IPS-18a (cell line): ENCODE data around the gene SMIM3.
A peak's percentile ranks its signal among the peaks of the same experiment; 100 is the strongest.
"Not testable (repeated sequence)": the region's sequence is repeated elsewhere in the genome, so short reads cannot be mapped to it uniquely, and the experiment has no call there.

ENCODE experiments used
- H3K27ac ChIP-seq: one replicate; pipeline ENCODE4 v1.5.1; 2013; ENCODE audit warnings: low read length
- H3K27me3 ChIP-seq: one replicate; pipeline ENCODE4 v1.6.1; 2013; ENCODE audit warnings: mild to moderate bottlenecking, low read length; ENCODE audit not compliant: control insufficient read depth, insufficient read depth
- H3K36me3 ChIP-seq: one replicate; pipeline ENCODE4 v1.6.1; 2013; ENCODE audit warnings: low read depth, low read length; ENCODE audit not compliant: control insufficient read depth
- H3K4me1 ChIP-seq: one replicate; pipeline ENCODE4 v1.6.1; 2013; ENCODE audit warnings: low read depth, low read length; ENCODE audit not compliant: control insufficient read depth
- H3K4me3 ChIP-seq: one replicate; pipeline ENCODE4 v1.5.1; 2013; ENCODE audit warnings: low read length
- H3K9ac ChIP-seq: one replicate; pipeline ENCODE4 v1.6.1; 2013; ENCODE audit warnings: mild to moderate bottlenecking, low read length, moderate library complexity
- H3K9me3 ChIP-seq: one replicate; pipeline ENCODE4 v1.6.1; 2013; ENCODE audit warnings: low read depth, low read length; ENCODE audit not compliant: control insufficient read depth

Gene SMIM3

DNA sequence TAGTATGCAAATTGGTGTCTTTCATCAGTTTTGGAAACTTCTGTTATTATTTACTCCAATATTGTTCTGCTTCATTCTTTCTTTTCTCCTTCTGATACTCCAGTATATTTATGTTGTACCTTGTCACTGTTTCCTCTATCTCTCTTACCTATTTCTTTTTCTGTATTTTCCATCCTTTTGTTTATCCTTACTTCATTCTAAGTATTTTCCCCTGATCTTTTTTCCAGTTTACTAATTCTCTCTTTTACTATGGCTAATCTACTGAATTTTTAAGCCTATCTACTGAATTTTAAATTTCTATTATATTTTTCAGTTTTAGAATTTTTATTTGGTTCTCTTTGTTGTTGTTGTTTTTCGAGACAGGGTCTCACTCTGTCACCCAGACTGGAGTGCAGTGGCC, 7.4 kb downstream of the SMIM3 start:
- Histone ChIP-seq H3K4me3 (no peak overlapping the region), H3K27me3 (no peaks in the 10 kb centered on the region), H3K36me3 (no peaks in the 10 kb centered on the region), H3K4me1 (peaks cover 8% of the 10 kb centered on the region), H3K9me3 (no peaks in the 10 kb centered on the region), H3K9ac (no peak overlapping the region), H3K27ac (no peak overlapping the region)

- Histone ChIP-seq H3K27ac (no peak overlapping the region), H3K9me3 (no peaks in the 10 kb centered on the region), H3K4me1 (peaks cover 8% of the 10 kb centered on the region), H3K9ac (no peak overlapping the region), H3K27me3 (no peaks in the 10 kb centered on the region), H3K4me3 (no peak overlapping the region), H3K36me3 (no peaks in the 10 kb centered on the region)
These were observed 8.3 kb downstream of the SMIM3 start for GRCh38 chr5:150786876-150787275.

- H3K4me1 ChIP-seq = peaks cover 8% of the 10 kb centered on the region
- no peaks in the 10 kb centered on the region for H3K27me3 ChIP-seq
- no peak overlapping the region for H3K27ac ChIP-seq
- H3K4me3 ChIP-seq = no peak overlapping the region
- H3K36me3 ChIP-seq = no peaks in the 10 kb centered on the region
- no peak overlapping the region for H3K9ac ChIP-seq
- no peaks in the 10 kb centered on the region for H3K9me3 ChIP-seq
These were observed 9.1 kb downstream of the SMIM3 start for GRCh38 chr5:150787656-150788055.

- H3K4me1 ChIP-seq = peaks cover 4% of the 10 kb centered on the region
- H3K9me3 ChIP-seq = no peaks in the 10 kb centered on the region
- no peak overlapping the region for H3K4me3 ChIP-seq
- no peak overlapping the region for H3K9ac ChIP-seq
- no peaks in the 10 kb centered on the region for H3K27me3 ChIP-seq
- H3K27ac ChIP-seq = no peak overlapping the region
- no peaks in the 10 kb centered on the region for H3K36me3 ChIP-seq
These were observed 10.4 kb downstream of the SMIM3 start for GRCh38 chr5:150788977-150789376.

DNA sequence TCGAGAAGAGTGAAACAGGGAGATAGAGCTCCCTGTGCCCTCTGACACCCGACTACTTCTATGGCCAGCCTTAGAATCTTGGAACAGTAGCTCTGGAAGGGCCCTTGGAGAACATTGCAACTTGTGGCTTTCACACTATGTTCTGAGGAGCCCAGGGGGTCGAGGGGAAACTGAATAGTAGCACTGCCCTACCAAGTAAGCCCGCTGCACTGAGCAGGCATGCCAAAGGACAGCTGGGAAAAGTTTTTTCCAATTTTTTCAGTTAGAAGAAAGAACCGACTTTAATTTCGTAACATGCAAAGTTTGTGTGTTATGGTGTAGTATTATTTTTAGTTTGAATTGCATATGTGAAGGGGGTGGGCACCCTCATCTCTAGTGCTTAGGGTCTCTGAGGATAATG, 10.9 kb downstream of the SMIM3 start:
- no peak overlapping the region for H3K4me3 ChIP-seq
- peaks cover 4% of the 10 kb centered on the region for H3K4me1 ChIP-seq
- H3K27me3 ChIP-seq = no peaks in the 10 kb centered on the region
- no peak overlapping the region for H3K9ac ChIP-seq
- no peaks in the 10 kb centered on the region for H3K36me3 ChIP-seq
- no peaks in the 10 kb centered on the region for H3K9me3 ChIP-seq
- H3K27ac ChIP-seq = no peak overlapping the region

DNA sequence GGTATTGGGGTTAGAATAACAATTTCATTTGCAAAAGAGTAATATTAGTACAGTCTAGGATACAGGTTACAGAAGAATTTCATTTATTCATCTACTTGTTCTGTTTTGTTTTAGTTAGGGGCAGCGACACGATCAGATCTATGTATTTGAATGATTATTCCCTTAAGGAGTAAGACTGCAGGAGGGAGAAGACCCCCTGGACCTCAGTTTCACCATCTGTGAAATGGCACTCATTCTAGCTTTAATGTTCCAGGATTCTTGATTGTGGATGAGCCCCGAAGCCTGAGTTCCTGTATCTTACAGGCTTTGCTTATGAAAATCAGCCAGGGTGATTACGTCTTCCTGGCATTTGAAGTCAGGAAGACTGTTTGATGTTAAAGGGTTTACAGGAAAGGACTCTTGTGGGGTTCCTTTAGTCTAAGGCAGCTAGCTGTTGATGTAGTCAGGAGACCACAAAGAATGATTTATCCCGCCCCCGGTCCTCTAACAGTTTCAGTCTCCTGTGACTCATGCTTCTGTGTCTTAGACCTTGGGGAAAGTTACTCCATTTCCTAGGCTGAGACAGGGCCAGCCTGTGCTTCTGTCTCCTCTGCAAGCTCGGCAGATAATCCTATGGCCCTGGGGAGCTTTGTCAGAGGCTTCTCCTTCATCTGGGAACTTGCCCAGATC, 11.5 kb downstream of the SMIM3 start:
- no peaks in the 10 kb centered on the region for H3K27me3 ChIP-seq
- H3K9ac ChIP-seq = no peak overlapping the region
- H3K9me3 ChIP-seq = no peaks in the 10 kb centered on the region
- peaks cover 4% of the 10 kb centered on the region for H3K4me1 ChIP-seq
- H3K4me3 ChIP-seq = no peak overlapping the region
- no peaks in the 10 kb centered on the region for H3K36me3 ChIP-seq
- no peak overlapping the region for H3K27ac ChIP-seq

DNA sequence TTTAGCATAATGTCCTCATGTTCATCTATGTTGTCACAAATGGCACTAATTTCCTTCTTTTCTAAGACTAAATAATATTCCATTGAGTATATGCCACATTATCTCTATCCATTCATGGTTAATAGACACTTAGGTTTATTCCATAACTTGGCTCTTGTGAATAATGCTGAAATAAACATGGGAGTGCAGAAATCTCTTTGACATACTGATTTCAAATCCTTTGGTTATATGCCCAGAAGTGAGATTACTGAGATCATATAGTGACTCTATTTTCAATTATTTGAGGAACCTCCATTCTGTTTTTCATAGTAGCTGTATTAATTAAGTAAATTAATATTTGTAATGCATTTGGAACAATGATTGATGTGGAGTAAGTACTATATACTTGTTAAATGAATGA, 13.0 kb downstream of the SMIM3 start:
- Histone ChIP-seq H3K9ac (no peak overlapping the region), H3K4me1 (peaks cover 4% of the 10 kb centered on the region), H3K9me3 (no peaks in the 10 kb centered on the region), H3K27me3 (no peaks in the 10 kb centered on the region), H3K27ac (no peak overlapping the region), H3K4me3 (no peak overlapping the region), H3K36me3 (no peaks in the 10 kb centered on the region)

DNA sequence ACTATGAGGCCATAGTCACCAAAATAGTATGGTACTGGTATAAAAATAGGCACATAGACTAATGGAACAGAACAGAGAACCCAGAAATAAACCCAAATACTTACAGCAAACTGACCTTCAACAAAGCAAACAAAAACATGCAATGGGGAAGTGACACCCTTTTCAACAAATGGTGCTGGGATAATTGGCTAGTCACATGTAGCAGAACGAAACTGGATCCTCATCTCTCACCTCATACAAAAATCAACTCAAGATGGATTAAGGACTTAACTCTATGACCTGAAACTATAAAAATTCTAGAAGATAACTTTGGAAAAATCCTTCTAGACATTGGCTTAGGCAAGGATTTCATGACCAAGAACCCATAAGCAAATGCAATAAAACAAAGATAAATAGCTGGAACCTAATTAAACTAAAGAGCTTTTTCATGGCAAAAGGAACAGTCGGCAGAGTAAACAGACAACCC, 14.9 kb downstream of the SMIM3 start:
- not testable (repeated sequence) for H3K36me3 ChIP-seq, H3K27ac ChIP-seq, H3K4me1 ChIP-seq, H3K4me3 ChIP-seq, H3K9me3 ChIP-seq, H3K27me3 ChIP-seq, H3K9ac ChIP-seq

GRCh38 chr5:150794927-150795326, 16.4 kb downstream of the SMIM3 start:
- H3K27ac ChIP-seq = no peak overlapping the region
- H3K9ac ChIP-seq = no peak overlapping the region
- H3K36me3 ChIP-seq = no peaks in the 10 kb centered on the region
- peaks cover 4% of the 10 kb centered on the region for H3K4me1 ChIP-seq
- no peaks in the 10 kb centered on the region for H3K9me3 ChIP-seq
- no peak overlapping the region for H3K4me3 ChIP-seq
- no peaks in the 10 kb centered on the region for H3K27me3 ChIP-seq

- no peaks in the 10 kb centered on the region for H3K9me3 ChIP-seq
These were observed 18.8 kb downstream of the SMIM3 start for GRCh38 chr5:150797384-150797783.

GRCh38 chr5:150801117-150801927, 22.8 kb downstream of the SMIM3 start:
- no peaks in the 10 kb centered on the region for H3K9me3 ChIP-seq
- H3K27me3 ChIP-seq = peaks cover under 1% of the 10 kb centered on the region
- no peaks in the 10 kb centered on the region for H3K4me1 ChIP-seq
- no peak overlapping the region for H3K27ac ChIP-seq
- H3K4me3 ChIP-seq = peak overlapping the region; percentile 77
- H3K9ac ChIP-seq = peak overlapping the region; percentile 41
- no peaks in the 10 kb centered on the region for H3K36me3 ChIP-seq

More at GRCh38 chr5:150797384-150797783, 18.8 kb downstream of the SMIM3 start:
- H3K27ac ChIP-seq = no peak overlapping the region
- H3K4me3 ChIP-seq = no peak overlapping the region
- H3K9ac ChIP-seq = no peak overlapping the region
- H3K4me1 ChIP-seq = no peaks in the 10 kb centered on the region
- H3K36me3 ChIP-seq = no peaks in the 10 kb centered on the region
- H3K27me3 ChIP-seq = no peaks in the 10 kb centered on the region

GRCh38 chr5:150804388-150804787, 25.8 kb downstream of the SMIM3 start:
- Histone ChIP-seq H3K27me3 (peaks cover 23% of the 10 kb centered on the region), H3K4me3 (no peak overlapping the region), H3K4me1 (no peaks in the 10 kb centered on the region), H3K36me3 (no peaks in the 10 kb centered on the region), H3K27ac (no peak overlapping the region), H3K9me3 (no peaks in the 10 kb centered on the region), H3K9ac (no peak overlapping the region)
